ENCODE data around the gene SRSF11.

The SRSF11 gene

GRCh38 chr1:70295749-70296148, 74.6 kb downstream of the SRSF11 start:
- H3K27ac ChIP-seq, result no peak overlapping the region
- TF ChIP-seq, protein P1, sequence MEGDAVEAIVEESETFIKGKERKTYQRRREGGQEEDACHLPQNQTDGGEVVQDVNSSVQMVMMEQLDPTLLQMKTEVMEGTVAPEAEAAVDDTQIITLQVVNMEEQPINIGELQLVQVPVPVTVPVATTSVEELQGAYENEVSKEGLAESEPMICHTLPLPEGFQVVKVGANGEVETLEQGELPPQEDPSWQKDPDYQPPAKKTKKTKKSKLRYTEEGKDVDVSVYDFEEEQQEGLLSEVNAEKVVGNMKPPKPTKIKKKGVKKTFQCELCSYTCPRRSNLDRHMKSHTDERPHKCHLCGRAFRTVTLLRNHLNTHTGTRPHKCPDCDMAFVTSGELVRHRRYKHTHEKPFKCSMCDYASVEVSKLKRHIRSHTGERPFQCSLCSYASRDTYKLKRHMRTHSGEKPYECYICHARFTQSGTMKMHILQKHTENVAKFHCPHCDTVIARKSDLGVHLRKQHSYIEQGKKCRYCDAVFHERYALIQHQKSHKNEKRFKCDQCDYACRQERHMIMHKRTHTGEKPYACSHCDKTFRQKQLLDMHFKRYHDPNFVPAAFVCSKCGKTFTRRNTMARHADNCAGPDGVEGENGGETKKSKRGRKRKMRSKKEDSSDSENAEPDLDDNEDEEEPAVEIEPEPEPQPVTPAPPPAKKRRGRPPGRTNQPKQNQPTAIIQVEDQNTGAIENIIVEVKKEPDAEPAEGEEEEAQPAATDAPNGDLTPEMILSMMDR (IDR thresholded peaks at IDR 0.05), result no peak
- H3K4me3 ChIP-seq, result no peak overlapping the region
- no peak for DNase-seq (ENCODE audit: low spot score)

- TF ChIP-seq, protein P1 (IDR thresholded peaks at IDR 0.05), result no peak
- no peak overlapping the region for H3K4me3 ChIP-seq
- no peak overlapping the region for H3K27ac ChIP-seq
- no peak for DNase-seq (ENCODE audit: low spot score)
Measured at GRCh38 chr1:70299472-70299871, 78.3 kb downstream of the SRSF11 start.
